Activated T-helper 1 cell treated with anti-CD3 and anti-CD28 coated beads, Interleukin-2, amount 50 U/mL, for 16 hours (primary cell): Measurements from ENCODE around the gene PI4KB.

Experiments
- DNase-seq, 2 donors: peaks; one replicate each; pipeline ENCODE4 v3.0.0-alpha.2; 2020; ENCODE audit warnings: low read depth in 1 of 2, low spot score in 1 of 2

The PI4KB gene

DNA sequence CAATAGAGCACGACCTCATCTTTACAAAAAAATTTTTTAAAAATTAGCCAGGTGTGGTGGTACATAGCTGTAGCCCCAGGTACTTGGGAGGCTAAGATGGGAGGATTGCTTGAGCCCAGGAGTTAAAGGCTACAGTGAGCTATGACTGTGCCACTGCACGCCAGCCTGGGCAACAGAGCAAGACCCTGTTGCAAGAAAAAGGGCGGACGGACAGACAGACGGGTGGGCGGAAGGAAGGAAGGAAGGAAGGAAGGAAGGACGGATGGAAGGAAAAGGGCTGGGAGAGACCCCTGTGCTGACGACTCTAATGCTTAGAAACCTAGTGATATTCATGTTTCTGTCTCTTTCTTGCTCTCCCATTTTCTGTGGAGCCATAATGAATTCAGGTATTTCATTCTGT is 14.4 kb downstream of the PI4KB start:
- no peak for DNase-seq

DNA sequence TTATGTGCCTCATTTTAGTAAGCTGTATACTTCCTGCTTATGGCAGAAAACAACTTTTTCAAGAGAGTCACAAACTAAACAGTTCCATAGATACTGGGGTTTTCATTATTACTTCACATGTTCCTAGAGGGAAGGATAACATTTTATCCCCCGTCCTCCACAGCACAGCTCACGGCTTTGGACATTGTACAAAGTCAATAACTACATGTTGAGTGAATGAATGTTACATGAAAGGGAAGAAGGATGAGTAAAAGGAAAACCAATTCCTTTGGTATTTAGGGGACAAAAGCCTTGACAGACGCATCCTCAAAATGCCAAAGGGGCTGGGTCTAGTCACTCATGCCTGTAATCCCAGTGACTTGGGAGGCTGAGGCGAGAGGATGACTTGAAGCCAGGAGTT is 14.8 kb downstream of the PI4KB start:
- no peak for DNase-seq

DNA sequence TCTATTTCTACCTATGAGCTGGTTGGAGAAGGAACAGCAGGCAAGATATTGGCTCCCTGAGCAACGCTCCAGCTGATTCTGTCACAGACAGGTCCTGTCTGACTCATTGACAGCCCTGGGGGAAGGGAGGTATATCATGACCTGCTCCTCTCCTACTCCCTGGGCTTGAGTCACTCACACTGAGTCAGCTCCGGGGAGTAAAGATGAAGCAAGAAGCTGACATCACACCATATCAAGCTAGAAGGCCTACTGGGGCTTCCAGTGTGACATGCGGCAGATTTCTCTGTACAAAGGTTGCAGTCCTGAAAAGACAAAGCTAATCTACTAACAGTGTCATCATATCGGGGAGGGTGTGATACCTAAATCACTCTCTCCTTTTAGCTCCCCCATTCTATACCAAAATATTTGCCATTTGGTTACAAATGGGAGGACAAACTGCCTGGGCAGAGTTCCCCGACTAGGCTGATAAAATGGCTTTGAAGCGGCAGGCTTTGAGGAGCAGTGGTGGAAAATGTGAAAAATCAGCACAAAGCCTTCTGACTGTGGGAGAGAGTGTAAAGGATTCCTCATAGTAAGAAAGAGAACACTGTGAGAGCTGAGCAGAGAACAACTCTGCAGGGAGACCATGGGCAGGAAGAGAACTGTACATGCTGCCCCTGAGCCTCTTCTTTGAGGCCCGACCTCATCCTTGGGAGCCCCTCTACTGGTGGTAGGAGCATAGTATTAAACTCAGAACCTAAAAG is 15.5 kb downstream of the PI4KB start:
- peak in 1 of 2 donors; percentile 67 for DNase-seq

DNA sequence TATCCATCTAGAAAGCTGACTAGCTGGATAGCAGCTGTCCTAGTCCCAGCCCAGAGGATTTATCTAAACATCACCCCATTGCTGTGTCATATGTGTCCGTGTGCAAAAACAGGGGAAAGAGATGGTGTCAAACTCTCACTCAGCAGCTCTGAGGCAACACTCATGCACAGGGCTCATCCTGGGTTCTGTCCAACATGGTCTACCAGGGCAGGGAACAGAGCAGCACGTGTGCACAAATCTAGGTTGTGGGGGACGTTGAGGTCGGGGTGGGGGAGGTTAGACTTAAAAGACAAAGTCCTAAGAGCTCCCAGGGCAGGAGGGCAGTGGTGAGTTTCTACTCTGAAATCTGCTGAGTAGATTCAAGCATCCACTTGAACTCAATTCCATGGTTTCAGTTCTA is 16.2 kb downstream of the PI4KB start:
- DNase-seq: no peak

DNA sequence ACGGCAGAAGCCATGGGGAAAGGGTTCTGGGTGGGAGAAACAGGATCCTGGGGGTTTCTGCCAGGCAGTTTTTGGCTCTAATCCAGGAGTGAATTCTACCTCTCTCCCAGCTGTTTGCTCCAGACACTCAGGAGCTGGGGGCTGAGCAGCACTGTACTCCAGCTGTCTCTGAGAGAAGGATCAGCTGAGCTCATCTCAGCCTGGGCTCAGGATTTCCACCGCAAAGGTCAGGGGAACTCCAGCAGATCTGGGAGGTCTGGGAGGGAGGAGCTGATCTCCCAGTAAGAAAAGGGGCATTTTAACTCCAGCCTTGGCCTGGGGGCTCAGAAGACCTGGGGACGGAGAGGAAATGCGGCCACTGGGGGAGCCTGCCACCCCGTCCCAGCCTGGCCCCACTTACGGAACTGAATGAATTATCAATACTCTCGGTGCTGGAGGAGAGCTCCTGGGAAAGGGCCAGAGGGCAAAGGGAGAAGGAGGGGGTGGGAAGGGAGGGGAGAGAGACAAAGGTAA is 17.3 kb downstream of the PI4KB start:
- no peak for DNase-seq

DNA sequence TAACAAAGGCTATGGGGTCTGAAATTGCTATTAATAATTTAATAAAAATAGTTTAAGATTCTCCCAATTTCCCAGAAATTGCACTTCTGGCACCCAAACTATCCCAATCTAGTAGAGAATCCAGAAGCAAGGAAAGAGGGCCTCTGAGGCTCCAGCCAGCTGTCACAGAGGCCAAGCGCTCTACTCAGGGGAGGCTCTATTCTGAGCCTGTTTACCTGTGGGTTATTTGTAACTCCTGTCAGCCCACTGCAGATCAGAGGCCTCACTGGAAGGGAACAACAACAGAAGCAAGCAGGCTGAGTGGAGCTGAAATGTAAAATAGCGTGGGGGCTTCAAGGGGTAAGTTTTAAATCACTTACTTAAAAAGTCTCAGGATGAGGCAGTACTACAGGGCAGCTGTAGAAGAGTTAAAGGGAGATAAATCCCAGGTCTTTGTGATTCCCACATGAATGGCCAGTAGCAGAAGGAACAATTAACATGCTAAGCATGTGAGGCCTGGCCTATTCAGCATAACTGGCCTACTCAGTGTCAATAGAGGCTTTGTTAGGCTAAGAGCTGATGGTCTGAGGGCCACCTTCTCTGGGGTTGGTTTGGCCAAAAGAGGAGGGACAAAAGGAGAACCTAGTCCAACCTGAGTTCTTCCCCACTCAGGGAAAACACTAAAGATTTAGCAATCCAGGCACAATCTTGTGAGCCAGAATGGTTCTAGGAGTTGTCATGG is 32.3 kb downstream of the PI4KB start:
- no peak for DNase-seq

DNA sequence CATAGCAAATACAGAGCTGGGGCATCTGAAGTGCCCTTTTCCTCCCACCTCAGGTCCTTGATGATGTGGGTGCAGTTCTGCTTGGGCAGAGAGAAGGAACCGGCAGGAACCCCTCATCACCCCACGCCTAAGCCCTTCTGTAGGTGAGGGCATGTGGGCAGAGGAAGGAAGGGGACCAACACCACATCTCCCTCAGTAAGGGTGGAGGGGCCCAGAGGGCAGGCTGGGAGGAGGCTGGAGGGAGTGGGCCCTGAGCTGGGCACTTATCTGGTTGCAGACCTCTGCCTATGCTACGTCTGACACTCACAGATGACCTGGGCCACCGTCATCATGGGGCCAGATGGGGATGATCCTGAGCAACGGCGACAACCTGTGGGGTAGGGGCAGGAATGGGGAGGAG is 34.1 kb downstream of the PI4KB start:
- DNase-seq: no peak

DNA sequence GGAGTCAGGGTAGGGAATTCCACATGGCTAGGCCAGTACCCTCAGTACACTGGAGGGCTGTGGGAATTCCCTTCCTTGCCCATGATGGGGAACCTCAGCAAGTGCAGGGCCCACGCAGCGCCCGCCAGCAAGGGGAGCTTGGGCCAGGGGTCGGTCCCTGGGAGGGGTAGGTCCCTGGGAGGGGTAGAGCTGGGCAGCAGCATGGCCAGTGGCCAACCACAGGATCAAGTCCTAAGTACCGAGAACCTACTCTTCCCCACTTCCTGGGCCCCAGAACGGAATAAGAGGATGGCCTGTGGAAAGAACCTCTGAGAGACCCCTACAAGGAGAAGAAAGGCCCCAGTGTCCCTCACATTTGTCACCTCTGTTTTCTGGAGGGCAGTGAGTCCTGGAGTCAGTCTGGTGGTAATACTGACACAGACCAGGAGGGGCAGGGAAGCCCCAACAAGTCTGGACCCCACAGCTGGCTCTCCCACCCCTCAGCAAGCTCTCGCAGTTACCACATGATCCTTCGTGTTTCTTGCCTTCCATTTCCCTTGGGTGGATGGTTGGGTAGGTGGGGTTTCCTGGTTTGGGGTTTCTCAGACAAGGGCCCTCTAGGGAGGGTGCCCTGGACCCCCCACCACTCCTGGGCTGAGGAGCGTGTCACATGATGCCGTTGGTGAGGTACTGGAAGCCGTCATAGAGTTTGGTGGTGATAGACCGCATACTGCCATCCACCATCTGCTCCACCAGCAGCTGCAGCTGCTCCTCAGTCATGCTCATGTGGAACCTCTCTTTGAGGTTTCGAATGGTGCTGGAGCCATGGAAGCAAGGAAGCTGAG is 34.8 kb downstream of the PI4KB start:
- DNase-seq: no peak

DNA sequence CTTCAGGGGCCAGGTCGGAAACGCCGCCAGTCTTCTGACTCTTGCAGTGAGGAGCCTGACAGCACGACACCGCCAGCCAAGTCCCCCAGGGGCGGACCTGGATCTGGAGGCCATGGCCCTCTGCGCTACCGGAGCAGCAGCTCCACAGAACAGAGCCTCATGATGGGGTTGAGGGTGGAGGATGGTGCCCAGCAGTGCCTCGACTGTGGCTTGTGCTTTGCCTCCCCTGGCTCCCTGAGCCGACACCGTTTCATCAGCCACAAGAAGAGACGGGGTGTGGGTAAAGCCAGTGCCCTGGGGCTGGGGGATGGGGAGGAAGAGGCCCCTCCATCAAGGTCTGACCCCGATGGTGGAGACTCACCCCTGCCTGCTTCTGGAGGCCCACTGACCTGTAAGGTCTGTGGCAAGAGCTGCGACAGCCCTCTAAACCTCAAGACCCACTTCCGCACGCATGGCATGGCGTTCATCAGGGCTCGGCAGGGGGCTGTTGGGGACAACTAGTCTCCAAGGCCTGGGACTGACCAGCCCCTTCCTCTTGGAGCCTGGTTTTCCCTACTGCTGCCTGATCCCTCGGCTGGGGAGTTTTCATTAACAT is 36.4 kb downstream of the PI4KB start:
- no peak for DNase-seq

DNA sequence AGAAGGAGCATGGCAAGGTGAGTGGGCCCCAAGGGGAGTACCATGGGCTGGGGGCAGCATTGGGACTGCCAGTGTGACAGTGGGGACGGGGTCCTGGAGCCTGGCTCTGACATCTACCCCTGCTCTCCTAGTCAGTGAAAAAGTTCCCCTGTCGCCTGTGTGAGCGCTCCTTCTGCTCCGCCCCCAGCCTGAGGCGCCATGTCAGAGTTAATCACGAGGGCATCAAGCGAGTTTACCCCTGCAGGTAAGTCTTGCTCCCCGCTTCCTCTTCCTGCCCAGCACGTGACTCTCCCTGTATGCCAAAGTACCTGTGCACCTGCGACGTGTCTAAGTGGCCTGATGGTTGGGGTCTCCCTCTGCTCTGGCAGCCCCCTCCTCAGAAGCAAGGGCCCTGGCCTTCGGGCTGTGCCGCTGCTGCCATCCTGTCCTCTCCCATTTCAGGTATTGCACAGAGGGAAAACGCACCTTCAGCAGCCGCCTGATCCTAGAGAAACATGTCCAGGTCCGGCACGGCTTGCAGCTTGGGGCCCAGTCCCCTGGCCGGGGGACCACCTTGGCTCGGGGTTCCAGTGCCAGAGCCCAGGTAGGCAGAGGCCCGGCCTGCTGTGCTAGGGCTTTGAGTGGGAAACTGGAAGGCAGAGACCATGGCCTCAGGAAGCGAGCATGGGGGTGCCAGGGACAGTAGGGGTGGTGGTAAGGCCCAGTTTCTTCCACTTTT is 37.1 kb downstream of the PI4KB start:
- DNase-seq: no peak

DNA sequence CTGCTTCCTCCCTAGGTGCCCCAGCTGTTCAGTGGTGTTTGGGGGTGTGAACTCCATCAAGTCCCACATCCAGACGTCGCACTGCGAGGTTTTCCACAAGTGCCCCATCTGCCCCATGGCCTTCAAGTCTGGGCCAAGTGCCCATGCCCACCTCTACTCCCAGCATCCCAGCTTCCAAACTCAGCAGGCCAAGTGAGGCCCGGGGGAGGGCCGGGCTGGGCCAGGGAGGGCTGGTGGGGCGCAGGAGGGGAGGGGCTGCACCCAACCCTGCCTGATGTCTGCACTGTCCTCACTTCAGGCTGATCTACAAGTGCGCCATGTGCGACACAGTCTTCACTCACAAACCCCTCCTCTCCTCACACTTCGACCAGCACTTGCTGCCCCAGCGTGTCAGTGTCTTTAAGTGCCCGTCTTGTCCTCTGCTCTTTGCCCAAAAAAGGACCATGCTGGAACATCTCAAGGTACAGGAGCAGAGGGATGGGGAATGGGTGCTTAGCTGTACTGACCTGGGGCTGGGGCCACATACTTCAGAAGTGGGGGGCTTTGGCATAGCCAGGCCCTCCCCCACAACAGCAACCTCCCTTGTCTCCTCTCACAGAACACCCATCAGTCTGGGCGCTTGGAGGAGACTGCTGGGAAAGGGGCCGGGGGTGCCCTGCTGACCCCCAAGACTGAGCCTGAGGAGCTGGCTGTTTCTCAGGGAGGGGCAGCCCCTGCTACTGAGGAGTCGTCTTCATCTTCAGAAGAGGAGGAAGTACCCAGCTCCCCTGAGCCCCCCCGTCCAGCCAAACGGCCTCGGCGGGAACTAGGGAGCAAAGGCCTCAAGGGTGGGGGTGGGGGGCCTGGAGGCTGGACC is 37.9 kb downstream of the PI4KB start:
- DNase-seq: no peak

DNA sequence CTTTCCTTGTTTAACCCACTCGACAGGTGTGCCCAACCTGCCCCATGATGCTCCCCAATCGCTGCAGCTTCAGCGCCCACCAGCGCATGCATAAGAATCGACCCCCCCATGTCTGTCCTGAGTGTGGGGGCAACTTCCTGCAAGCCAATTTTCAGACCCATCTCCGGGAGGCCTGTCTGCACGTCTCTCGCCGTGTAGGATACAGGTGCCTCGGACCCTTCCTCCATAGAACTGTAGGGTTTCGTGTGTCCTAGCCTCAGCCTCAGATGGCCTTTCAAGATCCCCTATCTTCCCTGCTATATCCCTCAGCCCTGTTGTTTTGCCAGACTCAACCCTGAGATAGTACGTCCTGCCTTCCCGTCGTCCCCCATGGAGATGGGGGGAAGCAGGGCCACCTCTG is 38.7 kb downstream of the PI4KB start:
- DNase-seq: no peak

DNA sequence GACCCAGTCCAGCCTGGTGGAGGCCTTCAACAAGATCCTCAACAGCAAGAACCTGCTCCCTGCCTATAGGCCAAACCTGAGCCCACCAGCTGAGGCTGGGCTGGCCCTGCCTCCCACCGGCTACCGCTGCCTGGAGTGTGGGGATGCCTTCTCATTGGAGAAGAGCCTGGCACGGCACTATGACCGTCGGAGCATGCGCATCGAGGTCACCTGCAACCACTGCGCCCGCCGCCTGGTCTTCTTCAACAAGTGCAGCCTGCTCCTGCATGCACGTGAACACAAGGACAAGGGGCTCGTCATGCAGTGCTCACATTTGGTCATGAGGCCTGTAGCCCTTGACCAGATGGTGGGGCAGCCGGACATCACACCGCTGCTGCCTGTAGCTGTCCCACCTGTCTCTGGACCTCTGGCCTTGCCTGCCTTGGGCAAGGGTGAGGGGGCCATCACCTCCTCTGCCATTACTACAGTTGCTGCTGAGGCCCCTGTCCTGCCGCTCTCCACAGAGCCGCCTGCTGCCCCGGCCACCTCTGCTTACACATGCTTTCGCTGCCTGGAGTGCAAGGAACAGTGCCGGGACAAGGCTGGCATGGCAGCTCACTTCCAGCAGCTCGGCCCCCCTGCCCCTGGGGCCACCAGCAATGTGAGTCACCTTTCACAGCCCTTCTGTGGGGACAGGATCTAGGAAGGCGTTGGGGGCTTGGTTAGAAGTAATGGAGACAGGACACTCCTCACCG is 39.3 kb downstream of the PI4KB start:
- no peak for DNase-seq

DNA sequence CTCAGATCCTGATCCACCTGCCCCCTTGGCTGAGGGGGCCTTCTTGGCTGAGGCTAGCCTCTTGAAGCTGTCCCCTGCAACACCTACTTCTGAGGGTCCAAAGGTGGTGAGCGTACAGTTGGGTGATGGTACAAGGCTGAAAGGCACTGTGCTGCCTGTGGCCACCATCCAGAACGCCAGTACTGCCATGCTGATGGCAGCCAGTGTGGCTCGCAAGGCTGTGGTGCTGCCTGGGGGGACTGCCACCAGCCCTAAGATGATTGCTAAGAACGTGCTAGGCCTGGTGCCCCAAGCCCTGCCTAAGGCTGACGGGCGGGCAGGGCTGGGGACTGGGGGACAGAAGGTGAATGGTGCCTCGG is 39.9 kb downstream of the PI4KB start:
- no peak for DNase-seq

DNA sequence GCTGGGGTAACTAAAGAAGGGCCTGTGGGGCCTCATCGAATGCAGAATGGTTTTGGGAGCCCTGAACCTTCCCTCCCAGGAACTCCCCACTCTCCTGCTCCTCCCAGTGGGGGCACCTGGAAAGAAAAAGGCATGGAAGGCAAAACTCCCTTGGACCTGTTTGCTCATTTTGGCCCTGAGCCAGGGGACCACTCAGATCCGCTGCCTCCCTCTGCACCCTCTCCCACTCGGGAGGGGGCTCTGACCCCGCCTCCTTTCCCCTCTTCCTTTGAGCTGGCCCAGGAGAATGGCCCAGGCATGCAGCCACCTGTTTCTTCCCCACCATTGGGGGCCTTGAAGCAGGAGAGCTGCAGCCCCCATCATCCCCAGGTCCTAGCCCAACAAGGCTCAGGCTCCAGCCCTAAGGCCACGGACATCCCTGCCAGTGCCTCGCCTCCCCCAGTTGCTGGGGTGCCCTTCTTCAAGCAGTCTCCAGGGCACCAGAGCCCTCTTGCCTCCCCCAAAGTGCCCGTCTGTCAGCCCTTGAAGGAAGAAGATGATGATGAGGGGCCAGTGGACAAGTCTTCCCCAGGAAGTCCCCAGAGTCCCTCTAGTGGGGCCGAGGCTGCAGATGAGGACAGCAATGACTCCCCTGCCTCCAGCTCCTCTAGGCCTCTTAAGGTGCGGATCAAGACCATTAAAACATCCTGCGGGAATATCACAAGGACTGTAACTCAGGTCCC is 40.4 kb downstream of the PI4KB start:
- DNase-seq: no peak

DNA sequence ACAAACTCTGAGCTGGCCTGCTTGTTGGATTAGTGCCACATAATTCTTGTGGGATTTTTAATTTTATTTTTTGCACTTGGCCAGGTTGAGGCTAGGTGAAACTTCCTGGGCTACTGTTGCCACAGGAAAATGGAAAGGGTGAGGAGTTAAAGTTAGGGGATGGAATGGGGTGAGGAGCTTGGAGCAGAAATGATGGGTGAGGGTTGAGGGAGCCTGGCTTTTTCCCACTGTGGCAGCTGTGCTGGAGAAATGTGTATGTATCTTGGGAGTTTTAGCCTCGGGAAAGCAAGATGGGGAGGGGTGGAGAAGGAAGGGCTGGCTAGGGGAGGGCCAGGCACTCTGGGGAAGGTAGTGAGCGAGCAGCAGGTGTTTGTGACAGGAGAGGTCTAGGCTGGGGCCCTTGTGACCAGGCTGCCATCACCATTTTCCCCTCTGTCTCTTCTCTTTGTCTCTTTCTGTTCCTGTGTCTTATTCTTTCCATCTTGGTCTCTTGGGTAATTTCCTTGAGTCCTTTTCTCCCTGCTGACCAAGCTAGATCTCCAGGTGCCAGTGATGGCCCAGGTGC is 43.1 kb downstream of the PI4KB start:
- DNase-seq: no peak

DNA sequence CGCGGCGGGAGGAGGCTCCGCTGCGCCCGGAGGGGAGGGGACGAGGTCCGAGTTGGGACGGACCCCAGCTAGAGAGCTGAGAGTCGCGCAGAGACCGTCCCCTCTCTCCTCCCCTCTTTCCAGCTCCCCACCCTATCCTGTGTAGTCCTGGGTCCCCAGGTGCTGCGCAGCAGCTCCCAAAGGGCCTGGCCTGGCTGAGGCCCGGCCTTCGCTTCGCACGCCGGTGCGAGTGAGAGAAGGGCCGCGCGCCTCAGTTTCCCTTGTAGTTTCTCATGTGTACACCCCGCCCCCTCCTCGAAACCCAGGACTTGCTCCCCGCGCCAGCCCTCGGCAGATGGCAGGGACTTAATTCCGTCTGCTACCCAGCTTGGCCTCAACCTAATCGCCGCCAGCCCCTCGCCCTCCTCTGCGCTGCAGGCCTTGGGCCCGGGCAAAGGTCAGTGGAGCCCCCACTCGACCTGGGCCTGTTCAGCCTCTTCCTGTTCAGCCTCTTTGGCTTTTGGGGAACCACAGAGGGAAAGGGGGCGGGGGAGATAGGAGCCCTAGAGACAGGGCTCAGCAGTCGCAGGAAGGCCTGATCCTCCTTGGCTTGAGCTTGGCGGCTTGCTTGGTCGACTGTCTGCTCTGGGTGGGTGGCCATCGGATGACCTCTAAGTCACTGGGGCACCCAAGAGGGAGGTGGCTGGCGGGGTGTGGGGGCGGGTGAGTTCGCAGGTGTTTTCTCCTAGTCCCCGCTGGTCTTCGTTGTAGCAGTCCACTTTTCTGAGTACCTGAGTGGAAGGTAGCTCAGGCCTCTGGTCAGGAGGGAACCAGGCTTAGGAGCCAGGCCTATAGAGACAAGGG is 44.1 kb downstream of the PI4KB start:
- DNase-seq: peak in 1 of 2 donors; percentile 9
